Spleen (tissue), 11 donors: ENCODE data around the gene SHC3. TPM values are rescaled to one million over a fixed set of nuclear protein-coding genes. Genes with fewer than 3 reads are reported as not detected.

ENCODE experiments used
- DNase-seq: peaks from one replicate; pipeline ENCODE4 v3.0.0-alpha.2; 2020
- H3K27ac ChIP-seq, 8 donors: fragments of 200-600 bp; sonication (generic) in 7 of 8; 1 replicate in 4 of 8; 2 replicates in 4 of 8; pipeline versions ENCODE4 v1.5.0 to v1.8.0; 2016 to 2021; ENCODE audit warnings: inconsistent platforms in 4 of 8, mild to moderate bottlenecking in 4 of 8, moderate library complexity in 1 of 8
- H3K27me3 ChIP-seq, 7 donors: fragments of 200-600 bp; sonication (generic) in 6 of 7; replicated peaks in 1 of 7; 1 replicate in 4 of 7; 2 replicates in 3 of 7; pipeline versions ENCODE4 v1.5.0 to v1.8.0; 2016 to 2021; ENCODE audit warnings: inconsistent platforms in 3 of 7, mild to moderate bottlenecking in 1 of 7
- H3K36me3 ChIP-seq, 6 donors: fragments of 200-600 bp; sonication (generic) in 5 of 6; 1 replicate in 4 of 6; 2 replicates in 2 of 6; pipeline versions ENCODE4 v1.5.0 to v1.8.0; 2016 to 2021; ENCODE audit warnings: inconsistent platforms in 2 of 6
- H3K4me1 ChIP-seq, 6 donors: fragments of 200-600 bp; sonication (generic) in 5 of 6; 1 replicate in 3 of 6; 2 replicates in 3 of 6; pipeline versions ENCODE4 v1.5.0 to v1.8.0; 2016 to 2021; ENCODE audit warnings: inconsistent platforms in 3 of 6
- H3K4me3 ChIP-seq, 8 donors: fragments of 200-600 bp; sonication (generic) in 7 of 8; 1 replicate in 4 of 8; 2 replicates in 4 of 8; pipeline versions ENCODE4 v1.5.0 to v1.8.0; 2016 to 2021; ENCODE audit warnings: inconsistent platforms in 4 of 8, mild to moderate bottlenecking in 4 of 8, moderate library complexity in 2 of 8
- H3K9me3 ChIP-seq, 8 donors: fragments of 200-600 bp; sonication (generic) in 7 of 8; 1 replicate in 4 of 8; 2 replicates in 4 of 8; pipeline versions ENCODE4 v1.5.0 to v1.8.0; 2016 to 2021; ENCODE audit warnings: inconsistent platforms in 4 of 8
- POLR2A ChIP-seq, 3 donors: fragments of 450-650 bp; IDR thresholded peaks; one replicate each; pipeline ENCODE4 v1.5.1; 2017; ENCODE audit warnings: antibody characterized with exemption in 3 of 3, mild to moderate bottlenecking in 1 of 3
- POLR2AphosphoS5 ChIP-seq, 3 donors: sonication (generic); formaldehyde crosslinking; IDR thresholded peaks; one replicate each; pipeline ENCODE4 v1.5.1; 2017; ENCODE audit warnings: antibody characterized with exemption in 3 of 3
- WGBS, 5 donors: extraction: QIAGEN DNeasy Blood & Tissue Kit in 3 of 5; methylation state at CpG; one replicate each; pipeline versions ENCODE4 v1.1.5 to v1.1.7; 2013 to 2018; 5-methylcytosine and 5-hydroxymethylcytosine counted together
- intact Hi-C: fragments of 100-400 bp; cut with DNase I; formaldehyde crosslinking; loops from one replicate; pipeline ENCODE4 v1.15.0; 2023; ENCODE audit warnings: low total_unique reads
- polyA plus RNA-seq, 3 donors: library from polyadenylated mRNA; stranded (reverse); fragments of 200-250 nt; gene quantifications; one replicate each; pipeline ENCODE4 v1.2.1, GENCODE V29; 2013
- total RNA-seq, 7 donors: library from RNA; depleted of rRNA in 3 of 7; stranded (reverse); fragments of >200 nt in 3 of 7; fragmentation: NEBNext Ultra II Directional in 4 of 7; extraction: Animal tissue kit (Norgen Biotek cat#: 25700) in 4 of 7; gene quantifications; one replicate each; pipeline versions ENCODE4 v1.1.0 to v1.2.1, GENCODE V29; 2016 to 2021
- TF ChIP-seq, protein P1 (sequence below), 11 experiments: fragments of 200-600 bp in 7 of 11; fragments of 450-650 bp in 4 of 11; sonication (generic) in 4 of 11; IDR thresholded peaks in 8 of 11; conservative IDR thresholded peaks in 3 of 11; 1 replicate in 7 of 11; 2 replicates in 4 of 11; pipeline versions ENCODE4 v1.4.0 to v1.8.0; 2016 to 2021; ENCODE audit warnings: antibody characterized with exemption in 11 of 11, inconsistent platforms in 4 of 11, mild to moderate bottlenecking in 1 of 11
- donor health status: healthy with polysubstance abuse.
- donor health status: DM: no; HTN: no; CAD: no; lungs with moderate emphysema.
- donor health status: DM: no; HTN: no; CAD: no.
- donor health status: Bipolar disorder and iron deficiency.
- donor health status: healthy.
- donor health status: DM: no; HTN: no; CAD: no.
- donor health status: DM: yes; HTN: yes; CAD: no.

Gene SHC3
- total and polyA plus RNA-seq, 10 donors: 0.03 to 0.70 (median 0.07) TPM; not detected in 1

DNA sequence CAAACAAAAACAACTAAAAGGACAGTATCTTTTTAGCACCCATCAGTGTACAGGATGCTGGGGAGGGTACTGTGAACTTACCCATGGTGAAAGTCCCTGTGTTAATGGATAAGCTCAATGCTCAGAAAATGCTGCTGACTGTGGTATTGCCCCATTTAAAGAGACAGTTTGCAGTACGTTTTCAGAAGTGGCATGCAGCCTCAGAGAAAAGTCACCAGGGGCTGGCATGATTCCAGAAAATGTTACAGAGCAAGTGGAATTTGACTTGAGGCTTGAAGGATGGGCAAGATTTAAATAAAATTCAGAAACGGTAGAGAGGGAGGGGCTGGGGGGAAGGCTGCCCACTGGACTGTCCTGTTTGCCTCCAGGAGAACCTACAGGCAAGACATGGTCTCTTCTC is 180.1 kb downstream of the SHC3 start:
- Histone ChIP-seq H3K4me3 (no peak overlapping the region), H3K4me1 (peaks cover 5 to 71% (median 41%) of the 10 kb centered on the region in 6 donors), H3K27ac (peak overlapping the region in 7 of 8 donors; percentile 39 to 65 (median 55)), H3K27me3 (peaks cover 0 to 28% (median 0%) of the 10 kb centered on the region in 7 donors), H3K36me3 (peaks cover 0 to 41% (median 3%) of the 10 kb centered on the region in 6 donors), H3K9me3 (no peaks in the 10 kb centered on the region)
- WGBS, 5 donors: 8 to 21% (median 10%) methylated on average over 2 of the region's 2 CpGs
- no peak for DNase-seq
- intact Hi-C loops: no loop called here
- no peak for TF ChIP-seq POLR2AphosphoS5 (IDR thresholded peaks at IDR 0.05)

DNA sequence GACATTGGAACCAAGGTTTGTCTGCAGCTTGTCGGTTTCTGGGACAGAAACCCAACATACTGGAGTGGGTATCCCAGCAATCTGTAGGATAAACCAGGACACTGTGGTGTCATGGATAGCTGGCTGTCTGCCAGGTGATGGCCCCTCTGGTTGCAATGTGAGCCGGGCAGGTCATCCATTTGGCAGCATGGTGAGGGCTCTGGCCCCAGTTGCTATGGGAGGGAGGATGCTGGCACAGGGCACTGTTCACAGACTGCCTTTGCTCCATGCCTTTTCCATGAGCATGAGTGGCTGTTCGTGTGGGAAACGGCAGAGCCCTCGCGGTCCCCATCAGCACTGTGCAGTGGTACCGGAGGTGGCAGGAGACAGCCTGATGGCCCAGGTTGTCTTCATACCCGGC is 181.0 kb downstream of the SHC3 start:
- peaks cover 5 to 80% (median 44%) of the 10 kb centered on the region in 6 donors for H3K4me1 ChIP-seq
- no peak overlapping the region for H3K4me3 ChIP-seq
- H3K36me3 ChIP-seq: peaks cover 0 to 32% (median 0%) of the 10 kb centered on the region in 6 donors
- TF ChIP-seq POLR2AphosphoS5 (IDR thresholded peaks at IDR 0.05) (peak in 2 of 3 donors; percentile 20 to 39), POLR2A (IDR thresholded peaks at IDR 0.05) (no peak)
- TF ChIP-seq, protein P1, sequence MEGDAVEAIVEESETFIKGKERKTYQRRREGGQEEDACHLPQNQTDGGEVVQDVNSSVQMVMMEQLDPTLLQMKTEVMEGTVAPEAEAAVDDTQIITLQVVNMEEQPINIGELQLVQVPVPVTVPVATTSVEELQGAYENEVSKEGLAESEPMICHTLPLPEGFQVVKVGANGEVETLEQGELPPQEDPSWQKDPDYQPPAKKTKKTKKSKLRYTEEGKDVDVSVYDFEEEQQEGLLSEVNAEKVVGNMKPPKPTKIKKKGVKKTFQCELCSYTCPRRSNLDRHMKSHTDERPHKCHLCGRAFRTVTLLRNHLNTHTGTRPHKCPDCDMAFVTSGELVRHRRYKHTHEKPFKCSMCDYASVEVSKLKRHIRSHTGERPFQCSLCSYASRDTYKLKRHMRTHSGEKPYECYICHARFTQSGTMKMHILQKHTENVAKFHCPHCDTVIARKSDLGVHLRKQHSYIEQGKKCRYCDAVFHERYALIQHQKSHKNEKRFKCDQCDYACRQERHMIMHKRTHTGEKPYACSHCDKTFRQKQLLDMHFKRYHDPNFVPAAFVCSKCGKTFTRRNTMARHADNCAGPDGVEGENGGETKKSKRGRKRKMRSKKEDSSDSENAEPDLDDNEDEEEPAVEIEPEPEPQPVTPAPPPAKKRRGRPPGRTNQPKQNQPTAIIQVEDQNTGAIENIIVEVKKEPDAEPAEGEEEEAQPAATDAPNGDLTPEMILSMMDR (IDR thresholded peaks at IDR 0.05 in 8 of 11, conservative IDR thresholded peaks at IDR 0.05 in 3 of 11): no peak
- peak overlapping the region in 4 of 8 donors; percentile 55 to 65 (median 61) for H3K27ac ChIP-seq
- 78 to 94% (median 87%) methylated on average over 8 of the region's 8 CpGs for WGBS, 5 donors
- H3K27me3 ChIP-seq: peaks cover 0 to 35% (median 0%) of the 10 kb centered on the region in 7 donors
- no peak for DNase-seq
- no peaks in the 10 kb centered on the region for H3K9me3 ChIP-seq
- intact Hi-C loops: no loop called here

DNA sequence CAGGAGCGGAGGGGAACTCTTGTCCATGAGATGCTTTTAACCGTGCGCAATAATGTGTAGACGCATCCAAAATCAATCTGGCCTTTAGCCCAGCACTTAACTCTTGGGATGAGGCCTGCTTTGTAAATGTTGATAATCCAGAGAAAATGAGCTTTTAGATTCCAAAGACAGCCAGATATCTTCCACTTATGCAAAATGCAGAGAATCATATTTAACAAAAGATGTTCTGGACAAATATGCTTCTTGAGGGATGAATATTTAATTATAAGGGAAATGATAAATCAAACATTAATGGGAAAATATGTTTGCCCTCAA is 181.7 kb downstream of the SHC3 start:
- H3K27ac ChIP-seq: no peak overlapping the region
- H3K27me3 ChIP-seq: peaks cover 0 to 38% (median 1%) of the 10 kb centered on the region in 7 donors
- no peaks in the 10 kb centered on the region for H3K9me3 ChIP-seq
- intact Hi-C loops: no loop called here
- DNase-seq: no peak
- WGBS, 5 donors: 80 to 94% (median 88%) methylated on average over 4 of the region's 4 CpGs
- TF ChIP-seq, protein P1 (IDR thresholded peaks at IDR 0.05 in 8 of 11, conservative IDR thresholded peaks at IDR 0.05 in 3 of 11): no peak
- TF ChIP-seq POLR2AphosphoS5 (IDR thresholded peaks at IDR 0.05) (no peak), POLR2A (IDR thresholded peaks at IDR 0.05) (no peak)
- peaks cover 0 to 24% (median 0%) of the 10 kb centered on the region in 6 donors for H3K36me3 ChIP-seq
- peaks cover 5 to 87% (median 44%) of the 10 kb centered on the region in 6 donors for H3K4me1 ChIP-seq
- H3K4me3 ChIP-seq: no peak overlapping the region

DNA sequence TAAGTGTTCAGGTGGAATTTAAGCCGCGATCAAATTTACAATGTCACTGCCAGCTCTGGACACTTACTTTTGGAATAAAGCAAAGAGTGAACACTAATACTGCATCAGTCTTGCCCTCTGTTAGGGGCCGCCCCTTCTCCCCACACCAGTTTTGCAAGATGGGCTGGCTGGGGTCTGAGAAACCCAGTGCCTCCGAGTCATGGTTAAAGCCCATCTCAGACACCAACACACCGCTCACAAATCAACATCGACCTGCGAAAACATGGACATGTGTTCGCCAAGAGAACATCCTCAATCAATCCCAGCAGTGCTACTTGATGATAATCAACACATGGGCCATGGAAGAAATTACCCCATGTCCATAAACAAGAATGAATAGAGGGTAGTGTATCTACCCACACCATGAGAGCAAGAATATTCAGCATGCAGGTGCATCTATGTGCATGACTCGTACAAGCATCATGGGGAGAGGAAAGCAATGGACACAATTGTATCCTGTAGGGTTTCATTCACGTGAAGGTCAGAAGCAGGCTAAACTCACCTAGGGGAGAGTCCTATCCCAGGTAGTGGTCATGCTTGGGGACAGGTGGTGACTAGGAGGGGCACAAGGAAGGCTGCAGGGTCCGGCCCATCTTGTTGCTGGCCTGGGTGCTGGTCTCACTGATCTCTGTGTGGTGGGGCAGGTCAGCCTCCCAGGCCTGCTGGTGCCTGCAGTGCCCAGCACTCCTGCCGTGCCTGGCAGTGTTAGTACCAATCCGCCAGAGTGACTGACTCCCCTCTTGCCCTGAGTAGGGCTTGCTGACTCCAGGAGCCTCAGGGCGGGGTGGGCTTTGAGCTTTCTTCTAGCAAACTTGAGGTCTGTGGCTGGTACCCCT is 182.3 kb downstream of the SHC3 start:
- Histone ChIP-seq H3K27ac (no peak overlapping the region), H3K36me3 (peaks cover 0 to 18% (median 0%) of the 10 kb centered on the region in 6 donors), H3K4me3 (peak overlapping the region in 1 of 8 donors; percentile 80), H3K4me1 (peaks cover 8 to 91% (median 46%) of the 10 kb centered on the region in 6 donors), H3K9me3 (no peaks in the 10 kb centered on the region), H3K27me3 (peaks cover 0 to 38% (median 7%) of the 10 kb centered on the region in 7 donors)
- TF ChIP-seq POLR2AphosphoS5 (IDR thresholded peaks at IDR 0.05) (peak in 1 of 3 donors; percentile 12), POLR2A (IDR thresholded peaks at IDR 0.05) (no peak)
- TF ChIP-seq, protein P1 (IDR thresholded peaks at IDR 0.05 in 8 of 11, conservative IDR thresholded peaks at IDR 0.05 in 3 of 11): no peak
- WGBS, 5 donors: 91 to 94% (median 94%) methylated on average over 11 to 14 of the region's 14 CpGs
- intact Hi-C loops: no loop called here
- no peak for DNase-seq
